Keratinocyte (primary cell): ENCODE measurements around the gene FBXO17. TPM values are rescaled to one million over a fixed set of nuclear protein-coding genes. Genes with fewer than 3 reads are reported as not detected.

Source experiments
- DNase-seq: peaks from one replicate; pipeline ENCODE4 v3.0.0-alpha.2; 2011; ENCODE audit warnings: low read depth, missing footprints, low spot score
- FAIRE-seq: peaks from 2 replicates; lab custom pipeline; 2011; peaks lifted over from hg19 to GRCh38; lab: Jason Lieb, UNC
- H2AFZ ChIP-seq: 2 replicates; pipeline ENCODE4 v1.6.0; 2012; ENCODE audit warnings: low read length, control low read depth, inconsistent platforms; ENCODE audit not compliant: control insufficient read depth
- H3K27ac ChIP-seq: 2 replicates; pipeline ENCODE4 v1.5.1; 2011; ENCODE audit warnings: low read length; ENCODE audit not compliant: control insufficient read depth, insufficient read depth
- H3K27me3 ChIP-seq: 3 replicates; pipeline ENCODE4 v1.6.0; 2011; ENCODE audit warnings: low read length; ENCODE audit not compliant: control insufficient read depth, insufficient read depth; ENCODE audit errors: extremely low read depth
- H3K36me3 ChIP-seq, 2 experiments: 2 replicates in 1 of 2; 3 replicates in 1 of 2; pipeline ENCODE4 v1.5.1; 2011; ENCODE audit warnings: low read length in 2 of 2, mild to moderate bottlenecking in 1 of 2; ENCODE audit not compliant: control insufficient read depth in 2 of 2, insufficient read depth in 2 of 2; ENCODE audit errors: extremely low read depth in 1 of 2
- H3K4me1 ChIP-seq: 3 replicates; pipeline ENCODE4 v1.5.1; 2011; ENCODE audit warnings: low read length; ENCODE audit not compliant: control insufficient read depth, insufficient read depth; ENCODE audit errors: extremely low read depth
- H3K4me2 ChIP-seq: 3 replicates; pipeline ENCODE4 v1.6.0; 2011; ENCODE audit warnings: low read depth, low read length; ENCODE audit not compliant: control insufficient read depth, insufficient read depth; ENCODE audit errors: extremely low read depth
- H3K4me3 ChIP-seq, 3 experiments: fragments of 200-600 bp in 1 of 3; sonication (generic) in 1 of 3; 2 replicates in 2 of 3; 3 replicates in 1 of 3; pipeline ENCODE4 v1.5.1; 2011 to 2016; ENCODE audit warnings: low read length in 3 of 3, mild to moderate bottlenecking in 3 of 3, control low read depth in 2 of 3, inconsistent platforms in 1 of 3, low read depth in 1 of 3, mixed read lengths in 1 of 3, mixed run types in 1 of 3, moderate library complexity in 1 of 3; ENCODE audit not compliant: control insufficient read depth in 2 of 3, insufficient read depth in 2 of 3; ENCODE audit errors: extremely low read depth in 1 of 3
- H3K79me2 ChIP-seq: 2 replicates; pipeline ENCODE4 v1.6.0; 2012; ENCODE audit warnings: low read length; ENCODE audit not compliant: control insufficient read depth, insufficient read depth
- H3K9ac ChIP-seq: 3 replicates; pipeline ENCODE4 v1.6.0; 2011; ENCODE audit warnings: low read length; ENCODE audit not compliant: control insufficient read depth, insufficient read depth; ENCODE audit errors: extremely low read depth
- H3K9me1 ChIP-seq: 3 replicates; pipeline ENCODE4 v1.6.0; 2011; ENCODE audit warnings: low read length; ENCODE audit not compliant: control insufficient read depth, insufficient read depth; ENCODE audit errors: extremely low read depth
- H3K9me3 ChIP-seq: 2 replicates; pipeline ENCODE4 v1.5.1; 2012; ENCODE audit warnings: low read depth, low read length; ENCODE audit not compliant: control insufficient read depth
- H4K20me1 ChIP-seq: 3 replicates; pipeline ENCODE4 v1.6.0; 2011; ENCODE audit warnings: low read length; ENCODE audit not compliant: control insufficient read depth, insufficient read depth; ENCODE audit errors: extremely low read depth
- EZH2 ChIP-seq: IDR thresholded peaks from one replicate; pipeline ENCODE4 v1.6.1; 2012; ENCODE audit warnings: inconsistent platforms, mild to moderate bottlenecking, low read length, moderate library complexity
- dilution Hi-C: fragments of 300-500 bp; cut with MboI; formaldehyde crosslinking; loops from one replicate; pipeline ENCODE4 v1.7.0; 2020; ENCODE audit warnings: low sequenced_read_pairs; ENCODE audit not compliant: extremely low pct_ligation_motif_present
- polyA plus RNA-seq, 5 experiments: library from polyadenylated mRNA; depleted of rRNA in 3 of 5; stranded (reverse) in 3 of 5; stranded (forward) in 1 of 5; unstranded in 1 of 5; fragments of >200 nt; gene quantifications; 1 replicate in 1 of 5; 2 replicates in 3 of 5; 3 replicates in 1 of 5; pipeline versions ENCODE4 v1.2.1 to v1.2.3, GENCODE V29; 2011 to 2012; ENCODE audit warnings: missing spikeins in 2 of 5, low read depth in 1 of 5, low replicate concordance in 1 of 5
- TF ChIP-seq, protein P1 (sequence below), 3 experiments: IDR thresholded peaks in 1 of 3; conservative IDR thresholded peaks in 1 of 3; optimal IDR thresholded peaks in 1 of 3; 2 replicates in 2 of 3; 3 replicates in 1 of 3; pipeline versions ENCODE3 to v1.5.1; 2011; ENCODE audit warnings: low read length in 3 of 3, mild to moderate bottlenecking in 3 of 3, moderate library complexity in 2 of 3, control low read depth in 1 of 3, inconsistent platforms in 1 of 3; ENCODE audit not compliant: insufficient read depth in 2 of 3; ENCODE audit errors: extremely low read depth in 1 of 3

Gene FBXO17
- polyA plus RNA-seq, 1 donor (not counting 4 experiments of a cell fraction or from before 2014, with no cell fraction given), result 5.4 TPM

DNA sequence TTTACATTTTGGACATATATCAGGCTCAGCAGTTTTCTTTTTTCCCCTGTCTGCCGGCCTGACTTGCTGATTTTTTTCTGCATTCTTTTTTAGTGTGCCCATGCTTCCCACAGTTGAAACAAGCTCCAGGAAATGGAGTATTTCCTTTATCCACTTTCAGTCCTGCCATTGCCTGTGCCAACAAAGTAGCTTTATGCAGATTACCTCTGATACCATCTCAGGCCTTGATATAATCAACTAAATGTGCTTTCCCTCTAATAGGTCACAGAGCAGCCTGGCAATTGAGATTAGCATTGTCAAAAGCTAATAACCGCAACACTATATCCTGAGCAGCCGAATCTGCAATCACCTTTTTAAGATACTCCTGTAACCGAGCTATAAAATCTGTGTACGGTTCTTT, 35.6 kb downstream of the FBXO17 start:
- no peaks in the 10 kb centered on the region for H3K9me3 ChIP-seq
- no peaks in the 10 kb centered on the region for H3K4me1 ChIP-seq
- H3K27ac ChIP-seq, result no peak overlapping the region
- H3K79me2 ChIP-seq, result no peaks in the 10 kb centered on the region
- no peaks in the 10 kb centered on the region for H3K9me1 ChIP-seq
- H3K4me2 ChIP-seq, result no peak overlapping the region
- dilution Hi-C loops, result no loop called here
- no peaks in the 10 kb centered on the region for H3K36me3 ChIP-seq
- no peak overlapping the region for H3K4me3 ChIP-seq
- H2AFZ ChIP-seq, result no peak overlapping the region
- H3K9ac ChIP-seq, result no peak overlapping the region
- TF ChIP-seq EZH2, result no peak
- TF ChIP-seq, protein P1, sequence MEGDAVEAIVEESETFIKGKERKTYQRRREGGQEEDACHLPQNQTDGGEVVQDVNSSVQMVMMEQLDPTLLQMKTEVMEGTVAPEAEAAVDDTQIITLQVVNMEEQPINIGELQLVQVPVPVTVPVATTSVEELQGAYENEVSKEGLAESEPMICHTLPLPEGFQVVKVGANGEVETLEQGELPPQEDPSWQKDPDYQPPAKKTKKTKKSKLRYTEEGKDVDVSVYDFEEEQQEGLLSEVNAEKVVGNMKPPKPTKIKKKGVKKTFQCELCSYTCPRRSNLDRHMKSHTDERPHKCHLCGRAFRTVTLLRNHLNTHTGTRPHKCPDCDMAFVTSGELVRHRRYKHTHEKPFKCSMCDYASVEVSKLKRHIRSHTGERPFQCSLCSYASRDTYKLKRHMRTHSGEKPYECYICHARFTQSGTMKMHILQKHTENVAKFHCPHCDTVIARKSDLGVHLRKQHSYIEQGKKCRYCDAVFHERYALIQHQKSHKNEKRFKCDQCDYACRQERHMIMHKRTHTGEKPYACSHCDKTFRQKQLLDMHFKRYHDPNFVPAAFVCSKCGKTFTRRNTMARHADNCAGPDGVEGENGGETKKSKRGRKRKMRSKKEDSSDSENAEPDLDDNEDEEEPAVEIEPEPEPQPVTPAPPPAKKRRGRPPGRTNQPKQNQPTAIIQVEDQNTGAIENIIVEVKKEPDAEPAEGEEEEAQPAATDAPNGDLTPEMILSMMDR (optimal IDR thresholded peaks at IDR 0.05 in 1 of 3, IDR thresholded peaks at IDR 0.05 in 1 of 3, conservative IDR thresholded peaks at IDR 0.05 in 1 of 3; ENCODE audit: extremely low read depth in 1 of 3, insufficient read depth in 2 of 3, low read length in 3 of 3), result no peak
- no peaks in the 10 kb centered on the region for H3K27me3 ChIP-seq
- no peak for FAIRE-seq
- DNase-seq, result no peak
- H4K20me1 ChIP-seq, result no peaks in the 10 kb centered on the region

DNA sequence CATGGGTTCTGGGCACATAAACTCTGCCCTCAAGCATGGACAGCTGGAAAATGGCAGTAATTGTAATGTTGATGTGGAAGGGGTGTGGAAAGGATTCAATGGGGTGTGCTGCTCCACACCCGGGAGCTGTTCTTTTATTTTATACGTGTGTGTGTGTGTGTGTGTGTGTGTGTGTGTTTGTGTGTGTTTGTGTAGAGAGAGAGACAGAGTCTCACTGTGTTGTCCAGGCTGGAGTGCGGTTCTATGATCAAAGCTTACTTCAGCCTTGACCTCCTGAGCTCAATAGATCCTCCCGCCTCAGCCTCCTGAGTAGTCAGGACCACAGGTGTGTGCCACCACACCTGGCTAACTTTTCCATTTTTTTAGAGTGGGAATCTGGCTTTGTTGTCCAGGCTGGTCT, 42.0 kb downstream of the FBXO17 start:
- no peaks in the 10 kb centered on the region for H4K20me1 ChIP-seq
- FAIRE-seq, result no peak
- no peak overlapping the region for H3K27ac ChIP-seq
- H3K79me2 ChIP-seq, result peaks cover 40% of the 10 kb centered on the region
- no peak overlapping the region for H2AFZ ChIP-seq
- H3K9ac ChIP-seq, result no peak overlapping the region
- no peaks in the 10 kb centered on the region for H3K9me3 ChIP-seq
- H3K36me3 ChIP-seq, result peaks cover 5 to 8% of the 10 kb centered on the region in 2 experiments
- no peaks in the 10 kb centered on the region for H3K9me1 ChIP-seq
- H3K4me2 ChIP-seq, result no peak overlapping the region
- TF ChIP-seq, protein P1 (optimal IDR thresholded peaks at IDR 0.05 in 1 of 3, IDR thresholded peaks at IDR 0.05 in 1 of 3, conservative IDR thresholded peaks at IDR 0.05 in 1 of 3; ENCODE audit: extremely low read depth in 1 of 3, insufficient read depth in 2 of 3, low read length in 3 of 3), result no peak
- no peak for TF ChIP-seq EZH2
- H3K4me1 ChIP-seq, result peaks cover 15% of the 10 kb centered on the region
- no peak for DNase-seq
- H3K27me3 ChIP-seq, result no peaks in the 10 kb centered on the region
- dilution Hi-C loops, result no loop called here
- H3K4me3 ChIP-seq, result no peak overlapping the region
